Right lobe of liver (tissue), 6 donors: ENCODE results near the gene NDUFA7. TPM values are rescaled to one million over a fixed set of nuclear protein-coding genes. Genes with fewer than 3 reads are reported as not detected.
A peak's percentile ranks its signal among the peaks of the same experiment; 100 is the strongest.
"Not testable (repeated sequence)": the region's sequence is repeated elsewhere in the genome, so short reads cannot be mapped to it uniquely, and the experiment has no call there.

Experiments used
- ATAC-seq, 4 donors: fragments of 200-7000 bp; cut with Tn5 transposase; one replicate each; pipeline ENCODE4 v1.9.1; 2020; ENCODE audit warnings: mild to moderate bottlenecking in 4 of 4, moderate library complexity in 4 of 4
- DNase-seq, 3 donors: peaks; one replicate each; pipeline ENCODE4 v3.0.0-alpha.2; 2020
- H3K27ac ChIP-seq, 3 donors: fragments of 200-600 bp; one replicate each; pipeline ENCODE4 v1.8.0; 2022
- H3K27me3 ChIP-seq, 2 donors: fragments of 200-600 bp; one replicate each; pipeline ENCODE4 v1.8.0; 2022
- H3K36me3 ChIP-seq, 4 donors: fragments of 200-600 bp; sonication (generic) in 1 of 4; one replicate each; pipeline versions ENCODE4 v1.5.1 to v1.8.0; 2017 to 2022; ENCODE audit warnings: control low read depth in 1 of 4
- H3K4me1 ChIP-seq, 4 donors: fragments of 200-600 bp; sonication (generic) in 1 of 4; one replicate each; pipeline versions ENCODE4 v1.5.1 to v1.8.0; 2017 to 2022; ENCODE audit warnings: control low read depth in 1 of 4
- H3K4me3 ChIP-seq, 3 donors: fragments of 200-600 bp; one replicate each; pipeline ENCODE4 v1.8.0; 2022
- H3K9me3 ChIP-seq, 4 donors: fragments of 200-600 bp; sonication (generic) in 1 of 4; one replicate each; pipeline versions ENCODE4 v1.5.1 to v1.8.0; 2017 to 2022; ENCODE audit warnings: control low read depth in 1 of 4
- POLR2A ChIP-seq: fragments of 450-650 bp; IDR thresholded peaks from one replicate; pipeline ENCODE4 v1.6.1; 2017; ENCODE audit warnings: antibody characterized with exemption, mild to moderate bottlenecking
- WGBS: methylation state at CpG from one replicate; pipeline ENCODE4 v1.1.6; 2018; ENCODE audit warnings: low coverage, low lambda C conversion rate; ENCODE audit not compliant: insufficient coverage; ENCODE audit errors: missing lambda C conversion rate; 5-methylcytosine and 5-hydroxymethylcytosine counted together
- intact Hi-C, 2 donors: fragments of 100-400 bp; cut with DNase I; formaldehyde crosslinking; loops; one replicate each; pipeline versions ENCODE4 v1.11.2 to v1.14.1; 2022
- total RNA-seq, 6 experiments: library from RNA; depleted of rRNA in 2 of 6; stranded (reverse); fragments of >200 nt in 2 of 6; fragmentation: NEBNext Ultra II Directional in 3 of 6; extraction: Animal tissue kit (Norgen Biotek cat#: 25700) in 3 of 6; gene quantifications; one replicate each; pipeline versions ENCODE4 v1.1.0 to v1.2.4, GENCODE V29; 2016 to 2023
- TF ChIP-seq, protein P1 (sequence below), 4 donors: fragments of 200-600 bp in 3 of 4; fragments of 450-650 bp in 1 of 4; IDR thresholded peaks; one replicate each; pipeline versions ENCODE4 v1.5.1 to v1.8.0; 2016 to 2022; ENCODE audit warnings: antibody characterized with exemption in 4 of 4, mild to moderate bottlenecking in 2 of 4
- donor health status: DM: no; HTN: yes; CAD: no.
- donor health status: DM: no; HTN: no; CAD: no.
- donor health status: DM: no; HTN: no; CAD: no.
- donor health status: DM: no; HTN: yes; CAD: no.
- donor health status: DM: no; HTN: yes; CAD: no.

The NDUFA7 gene
- total RNA-seq, 6 experiments from 2014 or later = 20.8 to 60.5 (median 25.9) TPM

DNA sequence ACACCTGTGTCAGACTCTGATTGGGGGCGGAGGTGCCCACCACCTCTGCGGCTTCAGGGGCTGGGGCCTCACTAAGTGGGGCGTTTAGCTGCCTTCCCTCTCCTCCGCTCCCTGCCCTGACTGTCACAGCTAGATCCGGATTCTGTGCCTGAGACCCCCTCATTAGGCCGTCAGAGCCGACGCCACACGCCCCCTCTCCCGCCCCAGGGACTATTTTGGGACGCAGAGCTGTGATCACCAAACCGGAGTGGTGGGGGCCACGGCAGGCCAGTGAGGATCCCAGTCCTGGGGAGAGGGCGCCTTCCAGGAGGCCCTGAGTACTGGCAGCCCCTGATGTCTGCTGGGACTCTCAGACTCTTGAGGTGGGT is 21.1 kb upstream of the NDUFA7 start:
- ATAC-seq (no peak), DNase-seq (no peak)
- no peaks in the 10 kb centered on the region for H3K36me3 ChIP-seq
- peaks cover 0 to 9% (median 0%) of the 10 kb centered on the region in 4 donors for H3K4me1 ChIP-seq
- H3K4me3 ChIP-seq = peak overlapping the region; percentile 12 to 55 (median 52)
- no peaks in the 10 kb centered on the region for H3K27me3 ChIP-seq
- intact Hi-C loops = no loop called here
- H3K9me3 ChIP-seq = no peaks in the 10 kb centered on the region
- peak overlapping the region; percentile 40 to 72 (median 68) for H3K27ac ChIP-seq
- 32% methylated on average over 11 of the region's 14 CpGs for WGBS
- no peak for TF ChIP-seq POLR2A
- TF ChIP-seq, protein P1, sequence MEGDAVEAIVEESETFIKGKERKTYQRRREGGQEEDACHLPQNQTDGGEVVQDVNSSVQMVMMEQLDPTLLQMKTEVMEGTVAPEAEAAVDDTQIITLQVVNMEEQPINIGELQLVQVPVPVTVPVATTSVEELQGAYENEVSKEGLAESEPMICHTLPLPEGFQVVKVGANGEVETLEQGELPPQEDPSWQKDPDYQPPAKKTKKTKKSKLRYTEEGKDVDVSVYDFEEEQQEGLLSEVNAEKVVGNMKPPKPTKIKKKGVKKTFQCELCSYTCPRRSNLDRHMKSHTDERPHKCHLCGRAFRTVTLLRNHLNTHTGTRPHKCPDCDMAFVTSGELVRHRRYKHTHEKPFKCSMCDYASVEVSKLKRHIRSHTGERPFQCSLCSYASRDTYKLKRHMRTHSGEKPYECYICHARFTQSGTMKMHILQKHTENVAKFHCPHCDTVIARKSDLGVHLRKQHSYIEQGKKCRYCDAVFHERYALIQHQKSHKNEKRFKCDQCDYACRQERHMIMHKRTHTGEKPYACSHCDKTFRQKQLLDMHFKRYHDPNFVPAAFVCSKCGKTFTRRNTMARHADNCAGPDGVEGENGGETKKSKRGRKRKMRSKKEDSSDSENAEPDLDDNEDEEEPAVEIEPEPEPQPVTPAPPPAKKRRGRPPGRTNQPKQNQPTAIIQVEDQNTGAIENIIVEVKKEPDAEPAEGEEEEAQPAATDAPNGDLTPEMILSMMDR (IDR thresholded peaks at IDR 0.05) = no peak

DNA sequence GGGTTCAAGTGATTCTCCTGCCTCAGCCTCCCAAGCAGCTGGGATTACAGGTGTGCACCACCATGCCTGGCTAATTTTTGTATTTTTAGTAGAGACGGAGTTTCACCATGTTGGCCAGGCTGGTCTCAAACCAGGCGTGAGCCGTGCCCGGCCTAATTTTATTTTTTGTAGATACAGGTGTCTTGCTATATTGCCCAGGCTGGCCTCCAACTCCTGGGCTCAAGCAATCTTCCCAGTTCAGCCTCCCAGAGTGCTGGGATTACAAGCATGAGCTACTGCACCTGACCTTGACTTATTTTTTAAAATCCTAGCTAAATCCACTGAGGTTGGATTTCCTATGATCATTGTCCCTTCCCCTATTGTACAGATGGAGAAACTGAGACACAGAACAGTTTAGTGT is 20.3 kb upstream of the NDUFA7 start:
- WGBS = no CpG with 5 or more reads among the region's 4 CpGs
- intact Hi-C loops, H3K4me3 ChIP-seq, ATAC-seq, H3K36me3 ChIP-seq, H3K27me3 ChIP-seq, DNase-seq, H3K9me3 ChIP-seq, H3K4me1 ChIP-seq: not testable (repeated sequence)
- peak overlapping the region in 2 of 3 donors; percentile 16 to 18 for H3K27ac ChIP-seq

DNA sequence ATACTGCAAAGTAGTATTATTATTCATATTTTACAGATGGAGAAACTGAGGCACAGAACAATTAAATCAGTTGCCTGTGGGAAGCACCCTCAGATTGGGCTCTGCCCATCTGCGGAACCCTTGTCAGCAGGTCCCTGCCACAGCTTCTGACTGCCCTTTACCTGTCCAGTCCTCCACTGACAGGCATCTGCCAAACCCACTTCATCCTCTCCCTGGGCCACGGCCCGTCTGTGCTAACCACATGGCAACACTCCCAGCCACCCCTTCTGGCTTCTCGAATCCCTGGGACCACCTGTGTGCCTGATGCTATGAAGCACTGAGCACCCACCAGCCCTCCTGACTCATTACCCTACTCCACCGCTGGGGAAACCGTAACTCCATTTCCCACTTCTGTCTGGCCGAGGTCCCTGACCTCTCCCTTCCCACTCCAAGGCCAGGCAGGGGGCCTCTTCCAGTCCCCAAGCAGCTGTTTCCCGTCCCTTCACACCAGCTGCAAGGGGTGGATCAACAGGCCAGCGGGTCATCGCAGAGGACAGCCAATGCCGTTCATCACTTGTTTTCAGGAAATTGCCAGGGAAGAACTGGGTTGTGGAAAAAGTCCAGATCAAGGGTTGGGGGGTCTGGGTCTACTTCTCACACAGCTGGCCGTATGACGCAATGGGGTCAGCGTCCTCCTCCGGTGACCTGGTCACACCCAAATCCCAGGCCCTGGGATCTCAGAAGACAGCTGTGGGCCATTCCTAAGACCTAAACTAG is 19.3 kb upstream of the NDUFA7 start:
- H3K27ac ChIP-seq = peak overlapping the region in 2 of 3 donors; percentile 16 to 18
- intact Hi-C loops = no loop called here
- H3K9me3 ChIP-seq = no peaks in the 10 kb centered on the region
- no peaks in the 10 kb centered on the region for H3K27me3 ChIP-seq
- DNase-seq = peak; percentile 61 to 73 (median 64)
- no peak overlapping the region for H3K4me3 ChIP-seq
- H3K4me1 ChIP-seq = peaks cover 0 to 9% (median 0%) of the 10 kb centered on the region in 4 donors
- TF ChIP-seq, protein P1 (IDR thresholded peaks at IDR 0.05) = peak in 1 of 4 donors; percentile 22
- TF ChIP-seq POLR2A = no peak
- ATAC-seq = peak; percentile 34 to 60 (median 46)
- no peaks in the 10 kb centered on the region for H3K36me3 ChIP-seq
- WGBS = 19% methylated on average over 15 of the region's 15 CpGs

DNA sequence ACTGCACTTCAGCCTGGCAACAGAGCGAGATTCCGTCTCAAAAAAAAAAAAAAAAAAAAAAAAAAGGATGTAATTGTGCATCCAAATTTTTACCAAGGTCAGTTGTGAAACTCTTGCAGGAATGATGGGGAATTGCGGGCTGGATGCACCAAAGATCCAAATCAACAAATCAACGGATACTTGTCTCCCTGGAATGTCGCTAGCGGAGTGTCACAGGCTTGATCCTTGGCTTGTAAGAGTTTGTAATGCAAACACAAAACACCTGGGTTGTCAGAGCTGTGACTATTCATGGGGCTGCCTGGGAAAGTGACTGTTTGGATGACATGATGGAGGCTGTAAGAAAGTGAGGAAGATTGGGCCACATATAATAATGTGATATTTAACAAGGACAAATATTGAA is 17.7 kb upstream of the NDUFA7 start:
- 48% methylated on average over 4 of the region's 6 CpGs for WGBS
- Histone ChIP-seq H3K4me3 (no peak overlapping the region), H3K27ac (no peak overlapping the region), H3K36me3 (no peaks in the 10 kb centered on the region), H3K4me1 (peaks cover 0 to 14% (median 3%) of the 10 kb centered on the region in 4 donors), H3K9me3 (no peaks in the 10 kb centered on the region), H3K27me3 (peaks cover 0 to 9% of the 10 kb centered on the region in 2 donors)
- TF ChIP-seq POLR2A = no peak
- TF ChIP-seq, protein P1 (IDR thresholded peaks at IDR 0.05) = no peak
- DNase-seq (no peak), ATAC-seq (no peak)
- intact Hi-C loops = no loop called here

DNA sequence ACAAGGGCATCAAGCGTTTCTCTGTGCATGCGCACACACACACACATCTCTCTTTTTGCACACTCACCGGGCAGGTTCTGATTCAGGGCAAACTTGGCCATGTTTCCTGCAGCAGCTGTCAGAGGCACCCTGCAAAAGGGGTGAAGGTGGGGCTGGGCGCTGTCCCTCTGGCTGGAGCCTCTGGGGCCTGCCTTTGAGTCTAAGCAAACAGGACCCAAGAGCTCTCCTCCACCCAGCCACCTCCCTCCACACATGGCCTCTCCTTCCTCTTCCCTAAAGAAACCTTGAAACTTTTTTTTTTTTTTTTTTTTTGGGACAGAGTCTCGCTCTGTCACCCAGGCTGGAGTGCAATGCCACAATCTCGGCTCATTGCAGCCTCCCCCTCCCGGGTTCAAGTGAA is 16.6 kb upstream of the NDUFA7 start:
- no peak overlapping the region for H3K4me3 ChIP-seq
- H3K36me3 ChIP-seq = no peaks in the 10 kb centered on the region
- H3K27me3 ChIP-seq = peaks cover 0 to 18% of the 10 kb centered on the region in 2 donors
- peaks cover 0 to 6% (median 3%) of the 10 kb centered on the region in 4 donors for H3K4me1 ChIP-seq
- no peak for ATAC-seq
- 50% methylated on average over 1 of the region's 7 CpGs for WGBS
- intact Hi-C loops = no loop called here
- TF ChIP-seq, protein P1 (IDR thresholded peaks at IDR 0.05) = no peak
- no peak for TF ChIP-seq POLR2A
- DNase-seq = no peak
- no peaks in the 10 kb centered on the region for H3K9me3 ChIP-seq
- H3K27ac ChIP-seq = no peak overlapping the region
